Liver (tissue), 9 donors: ENCODE measurements around the gene KANK3. TPM values are rescaled to one million over a fixed set of nuclear protein-coding genes. Genes with fewer than 3 reads are reported as not detected.

Experiments
- DNase-seq: peaks from one replicate; pipeline ENCODE4 v3.0.0-alpha.2; 2017; ENCODE audit warnings: low spot score
- H3K27ac ChIP-seq, 2 donors: one replicate each; pipeline ENCODE4 v1.7.0; 2013; ENCODE audit warnings: inconsistent platforms in 2 of 2, low read length in 2 of 2, control low read depth in 1 of 2, low read depth in 1 of 2, mild to moderate bottlenecking in 1 of 2
- H3K27me3 ChIP-seq, 4 donors: one replicate each; pipeline versions ENCODE4 v1.6.1 to v1.7.0; 2013; ENCODE audit warnings: low read length in 3 of 4, inconsistent platforms in 1 of 4, mild to moderate bottlenecking in 1 of 4, moderate library complexity in 1 of 4; ENCODE audit not compliant: control insufficient read depth in 4 of 4, insufficient read depth in 4 of 4
- H3K36me3 ChIP-seq, 4 donors: one replicate each; pipeline versions ENCODE4 v1.6.1 to v1.7.0; 2013; ENCODE audit warnings: low read length in 3 of 4, mild to moderate bottlenecking in 3 of 4, low read depth in 1 of 4, moderate library complexity in 1 of 4; ENCODE audit not compliant: control insufficient read depth in 4 of 4, insufficient read depth in 3 of 4
- H3K4me1 ChIP-seq, 4 donors: one replicate each; pipeline versions ENCODE4 v1.6.1 to v1.7.0; 2013; ENCODE audit warnings: low read length in 3 of 4, mild to moderate bottlenecking in 3 of 4, moderate library complexity in 1 of 4; ENCODE audit not compliant: control insufficient read depth in 4 of 4, insufficient read depth in 4 of 4
- H3K4me3 ChIP-seq, 3 donors: one replicate each; pipeline versions ENCODE4 v1.6.1 to v1.7.0; 2013; ENCODE audit warnings: low read length in 3 of 3, control low read depth in 1 of 3, low read depth in 1 of 3, mild to moderate bottlenecking in 1 of 3
- H3K9ac ChIP-seq, 2 donors: one replicate each; pipeline ENCODE4 v1.7.0; 2013; ENCODE audit warnings: low read length in 2 of 2, mild to moderate bottlenecking in 2 of 2, moderate library complexity in 2 of 2, control low read depth in 1 of 2, low read depth in 1 of 2
- H3K9me3 ChIP-seq, 4 donors: one replicate each; pipeline versions ENCODE4 v1.6.1 to v1.7.0; 2013; ENCODE audit warnings: low read length in 3 of 4; ENCODE audit not compliant: control insufficient read depth in 4 of 4
- EGR1 ChIP-seq, 2 donors: IDR thresholded peaks; 2 replicates each; pipeline ENCODE4 v1.6.1; 2016 to 2018; ENCODE audit warnings: antibody characterized with exemption in 2 of 2, low read depth in 2 of 2
- FOXA1 ChIP-seq: IDR thresholded peaks from 2 replicates; pipeline ENCODE4 v1.6.1; 2016; ENCODE audit warnings: antibody characterized with exemption
- FOXA2 ChIP-seq: IDR thresholded peaks from 2 replicates; pipeline ENCODE4 v1.6.1; 2016; ENCODE audit warnings: antibody characterized with exemption
- GABPA ChIP-seq, 2 donors: IDR thresholded peaks in 1 of 2; conservative IDR thresholded peaks in 1 of 2; 2 replicates each; pipeline ENCODE4 v1.6.1; 2016; ENCODE audit warnings: antibody characterized with exemption in 2 of 2, mild to moderate bottlenecking in 1 of 2, moderate library complexity in 1 of 2
- HNF4A ChIP-seq, 2 donors: conservative IDR thresholded peaks; 2 replicates each; pipeline ENCODE4 v1.6.1; 2016; ENCODE audit warnings: antibody characterized with exemption in 2 of 2, mild to moderate bottlenecking in 2 of 2
- HNF4G ChIP-seq: IDR thresholded peaks from 2 replicates; pipeline ENCODE4 v1.6.1; 2016; ENCODE audit warnings: antibody characterized with exemption
- JUND ChIP-seq, 2 donors: IDR thresholded peaks; 2 replicates each; pipeline ENCODE4 v1.6.1; 2016; ENCODE audit warnings: antibody characterized with exemption in 2 of 2
- NR2F2 ChIP-seq: IDR thresholded peaks from 2 replicates; pipeline ENCODE4 v1.6.1; 2016; ENCODE audit warnings: antibody characterized with exemption
- RAD21 ChIP-seq, 2 donors: IDR thresholded peaks; 2 replicates each; pipeline ENCODE4 v1.6.1; 2016; ENCODE audit warnings: antibody characterized with exemption in 2 of 2, mild to moderate bottlenecking in 2 of 2
- RXRA ChIP-seq, 2 donors: IDR thresholded peaks; 2 replicates each; pipeline ENCODE4 v1.6.1; 2017 to 2018; ENCODE audit warnings: antibody characterized with exemption in 2 of 2, mild to moderate bottlenecking in 1 of 2
- SP1 ChIP-seq: IDR thresholded peaks from 2 replicates; pipeline ENCODE4 v1.6.1; 2018; ENCODE audit warnings: antibody characterized with exemption, mild to moderate bottlenecking
- TAF1 ChIP-seq: conservative IDR thresholded peaks from 2 replicates; pipeline ENCODE4 v1.6.1; 2016; ENCODE audit warnings: antibody characterized with exemption, mild to moderate bottlenecking
- YY1 ChIP-seq: IDR thresholded peaks from 2 replicates; pipeline ENCODE4 v1.6.1; 2016; ENCODE audit warnings: antibody characterized with exemption, mild to moderate bottlenecking
- WGBS: extraction: QIAGEN DNeasy Blood & Tissue Kit; methylation state at CpG from one replicate; pipeline ENCODE4 v1.1.7; 2013; 5-methylcytosine and 5-hydroxymethylcytosine counted together
- polyA plus RNA-seq, 2 donors: library from polyadenylated mRNA; stranded (reverse) in 1 of 2; unstranded in 1 of 2; fragments of 200-250 nt in 1 of 2; fragments of >200 nt in 1 of 2; fragmentation: Nextera tagmentation in 1 of 2; extraction: Ambion mirVana in 1 of 2; gene quantifications; one replicate each; pipeline versions ENCODE4 v1.2.1 to v1.2.3, GENCODE V29; 2013 to 2015
- total RNA-seq, 2 donors: library from RNA; depleted of rRNA; stranded (reverse); fragments of >200 nt; gene quantifications; one replicate each; pipeline ENCODE4 v1.2.3, GENCODE V29; 2014
- TF ChIP-seq, protein P1 (sequence below): IDR thresholded peaks from 2 replicates; pipeline ENCODE4 v1.6.1; 2016; ENCODE audit warnings: antibody characterized with exemption
- TF ChIP-seq, protein P2 (sequence below): IDR thresholded peaks from 2 replicates; pipeline ENCODE4 v1.6.1; 2016; ENCODE audit warnings: antibody characterized with exemption
- TF ChIP-seq, protein P3 (sequence below): IDR thresholded peaks from 2 replicates; pipeline ENCODE4 v1.6.1; 2016; ENCODE audit warnings: antibody characterized with exemption, mild to moderate bottlenecking
- TF ChIP-seq, protein P4 (sequence below): fragments of 150-350 bp; IDR thresholded peaks from 2 replicates; pipeline ENCODE4 v1.5.1; 2017; ENCODE audit warnings: improper control_type of control experiment, low read depth, low read length; ENCODE audit not compliant: missing input control
- TF ChIP-seq, protein P5 (sequence below): IDR thresholded peaks from 2 replicates; pipeline ENCODE4 v1.6.1; 2016; ENCODE audit warnings: antibody characterized with exemption
- donor health status: healthy.
- donor health status: healthy.
- donor health status: healthy.
- donor health status: healthy.
- donor health status: healthy.

Gene KANK3
- total and polyA plus RNA-seq, 4 donors = 0.44 to 4.5 (median 3.4) TPM

DNA sequence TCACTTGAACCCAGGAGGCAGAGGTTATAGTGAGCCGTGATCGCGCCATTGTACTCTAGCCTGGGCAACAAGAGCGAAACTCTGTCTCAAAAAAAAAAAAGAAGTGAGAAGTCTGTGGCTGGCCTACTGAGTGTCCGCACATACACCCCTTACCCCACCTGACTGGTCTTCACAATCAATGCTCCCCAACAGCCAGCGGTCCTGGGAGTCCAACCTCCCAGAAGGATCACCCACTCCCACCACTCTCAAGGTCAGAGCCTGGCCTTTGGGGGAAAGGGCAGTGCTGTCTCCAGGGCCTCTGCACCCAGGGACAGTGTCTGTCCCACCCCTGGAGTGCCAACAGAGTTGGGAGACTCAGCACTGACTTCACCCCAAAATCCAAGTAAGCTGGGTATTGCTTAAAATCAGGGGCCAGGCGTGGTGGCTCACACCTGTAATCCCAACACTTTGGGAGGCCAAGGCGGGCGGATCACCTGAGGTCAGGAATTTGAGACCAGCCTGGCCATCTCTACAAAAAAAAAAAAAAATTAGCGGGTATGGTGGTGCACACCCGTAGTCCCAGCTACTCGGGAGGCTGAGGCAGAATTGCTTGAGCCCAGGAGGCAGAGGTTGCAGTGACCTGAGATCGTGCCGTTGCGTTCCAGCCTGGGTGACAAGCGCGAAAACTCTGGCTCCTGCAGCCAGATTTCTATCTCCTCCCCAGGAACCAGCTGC is 32.6 kb downstream of the KANK3 start:
- Histone ChIP-seq H3K36me3 (peaks cover 7 to 37% (median 17%) of the 10 kb centered on the region in 4 donors), H3K27me3 (no peaks in the 10 kb centered on the region), H3K9me3 (no peaks in the 10 kb centered on the region), H3K9ac (no peak overlapping the region), H3K4me3 (no peak overlapping the region), H3K27ac (no peak overlapping the region), H3K4me1 (peaks cover 14 to 35% (median 27%) of the 10 kb centered on the region in 4 donors)
- DNase-seq = no peak
- TF ChIP-seq HNF4A (conservative IDR thresholded peaks at IDR 0.05) = no peak
- TF ChIP-seq GABPA (IDR thresholded peaks at IDR 0.05 in 1 of 2, conservative IDR thresholded peaks at IDR 0.05 in 1 of 2) = no peak
- no peak for TF ChIP-seq JUND (IDR thresholded peaks at IDR 0.05)
- no peak for TF ChIP-seq EGR1 (IDR thresholded peaks at IDR 0.05; ENCODE audit: low read depth in 2 of 2)
- TF ChIP-seq, protein P1, sequence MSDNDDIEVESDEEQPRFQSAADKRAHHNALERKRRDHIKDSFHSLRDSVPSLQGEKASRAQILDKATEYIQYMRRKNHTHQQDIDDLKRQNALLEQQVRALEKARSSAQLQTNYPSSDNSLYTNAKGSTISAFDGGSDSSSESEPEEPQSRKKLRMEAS = no peak
- TF ChIP-seq TAF1 = no peak
- no peak for TF ChIP-seq RXRA (IDR thresholded peaks at IDR 0.05)
- TF ChIP-seq, protein P2, sequence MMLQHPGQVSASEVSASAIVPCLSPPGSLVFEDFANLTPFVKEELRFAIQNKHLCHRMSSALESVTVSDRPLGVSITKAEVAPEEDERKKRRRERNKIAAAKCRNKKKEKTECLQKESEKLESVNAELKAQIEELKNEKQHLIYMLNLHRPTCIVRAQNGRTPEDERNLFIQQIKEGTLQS = no peak
- TF ChIP-seq YY1 = no peak
- no peak for TF ChIP-seq FOXA2
- TF ChIP-seq SP1 = no peak
- TF ChIP-seq RAD21 (IDR thresholded peaks at IDR 0.05) = no peak
- TF ChIP-seq NR2F2 = no peak
- no peak for TF ChIP-seq FOXA1
- TF ChIP-seq, protein P3, sequence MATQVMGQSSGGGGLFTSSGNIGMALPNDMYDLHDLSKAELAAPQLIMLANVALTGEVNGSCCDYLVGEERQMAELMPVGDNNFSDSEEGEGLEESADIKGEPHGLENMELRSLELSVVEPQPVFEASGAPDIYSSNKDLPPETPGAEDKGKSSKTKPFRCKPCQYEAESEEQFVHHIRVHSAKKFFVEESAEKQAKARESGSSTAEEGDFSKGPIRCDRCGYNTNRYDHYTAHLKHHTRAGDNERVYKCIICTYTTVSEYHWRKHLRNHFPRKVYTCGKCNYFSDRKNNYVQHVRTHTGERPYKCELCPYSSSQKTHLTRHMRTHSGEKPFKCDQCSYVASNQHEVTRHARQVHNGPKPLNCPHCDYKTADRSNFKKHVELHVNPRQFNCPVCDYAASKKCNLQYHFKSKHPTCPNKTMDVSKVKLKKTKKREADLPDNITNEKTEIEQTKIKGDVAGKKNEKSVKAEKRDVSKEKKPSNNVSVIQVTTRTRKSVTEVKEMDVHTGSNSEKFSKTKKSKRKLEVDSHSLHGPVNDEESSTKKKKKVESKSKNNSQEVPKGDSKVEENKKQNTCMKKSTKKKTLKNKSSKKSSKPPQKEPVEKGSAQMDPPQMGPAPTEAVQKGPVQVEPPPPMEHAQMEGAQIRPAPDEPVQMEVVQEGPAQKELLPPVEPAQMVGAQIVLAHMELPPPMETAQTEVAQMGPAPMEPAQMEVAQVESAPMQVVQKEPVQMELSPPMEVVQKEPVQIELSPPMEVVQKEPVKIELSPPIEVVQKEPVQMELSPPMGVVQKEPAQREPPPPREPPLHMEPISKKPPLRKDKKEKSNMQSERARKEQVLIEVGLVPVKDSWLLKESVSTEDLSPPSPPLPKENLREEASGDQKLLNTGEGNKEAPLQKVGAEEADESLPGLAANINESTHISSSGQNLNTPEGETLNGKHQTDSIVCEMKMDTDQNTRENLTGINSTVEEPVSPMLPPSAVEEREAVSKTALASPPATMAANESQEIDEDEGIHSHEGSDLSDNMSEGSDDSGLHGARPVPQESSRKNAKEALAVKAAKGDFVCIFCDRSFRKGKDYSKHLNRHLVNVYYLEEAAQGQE = no peak
- TF ChIP-seq HNF4G = no peak
- TF ChIP-seq, protein P4, sequence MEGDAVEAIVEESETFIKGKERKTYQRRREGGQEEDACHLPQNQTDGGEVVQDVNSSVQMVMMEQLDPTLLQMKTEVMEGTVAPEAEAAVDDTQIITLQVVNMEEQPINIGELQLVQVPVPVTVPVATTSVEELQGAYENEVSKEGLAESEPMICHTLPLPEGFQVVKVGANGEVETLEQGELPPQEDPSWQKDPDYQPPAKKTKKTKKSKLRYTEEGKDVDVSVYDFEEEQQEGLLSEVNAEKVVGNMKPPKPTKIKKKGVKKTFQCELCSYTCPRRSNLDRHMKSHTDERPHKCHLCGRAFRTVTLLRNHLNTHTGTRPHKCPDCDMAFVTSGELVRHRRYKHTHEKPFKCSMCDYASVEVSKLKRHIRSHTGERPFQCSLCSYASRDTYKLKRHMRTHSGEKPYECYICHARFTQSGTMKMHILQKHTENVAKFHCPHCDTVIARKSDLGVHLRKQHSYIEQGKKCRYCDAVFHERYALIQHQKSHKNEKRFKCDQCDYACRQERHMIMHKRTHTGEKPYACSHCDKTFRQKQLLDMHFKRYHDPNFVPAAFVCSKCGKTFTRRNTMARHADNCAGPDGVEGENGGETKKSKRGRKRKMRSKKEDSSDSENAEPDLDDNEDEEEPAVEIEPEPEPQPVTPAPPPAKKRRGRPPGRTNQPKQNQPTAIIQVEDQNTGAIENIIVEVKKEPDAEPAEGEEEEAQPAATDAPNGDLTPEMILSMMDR = no peak
- TF ChIP-seq, protein P5, sequence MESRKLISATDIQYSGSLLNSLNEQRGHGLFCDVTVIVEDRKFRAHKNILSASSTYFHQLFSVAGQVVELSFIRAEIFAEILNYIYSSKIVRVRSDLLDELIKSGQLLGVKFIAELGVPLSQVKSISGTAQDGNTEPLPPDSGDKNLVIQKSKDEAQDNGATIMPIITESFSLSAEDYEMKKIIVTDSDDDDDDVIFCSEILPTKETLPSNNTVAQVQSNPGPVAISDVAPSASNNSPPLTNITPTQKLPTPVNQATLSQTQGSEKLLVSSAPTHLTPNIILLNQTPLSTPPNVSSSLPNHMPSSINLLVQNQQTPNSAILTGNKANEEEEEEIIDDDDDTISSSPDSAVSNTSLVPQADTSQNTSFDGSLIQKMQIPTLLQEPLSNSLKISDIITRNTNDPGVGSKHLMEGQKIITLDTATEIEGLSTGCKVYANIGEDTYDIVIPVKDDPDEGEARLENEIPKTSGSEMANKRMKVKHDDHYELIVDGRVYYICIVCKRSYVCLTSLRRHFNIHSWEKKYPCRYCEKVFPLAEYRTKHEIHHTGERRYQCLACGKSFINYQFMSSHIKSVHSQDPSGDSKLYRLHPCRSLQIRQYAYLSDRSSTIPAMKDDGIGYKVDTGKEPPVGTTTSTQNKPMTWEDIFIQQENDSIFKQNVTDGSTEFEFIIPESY = no peak
- WGBS = 97% methylated on average over 17 of the region's 17 CpGs
